Lower lobe of right lung (tissue), 2 donors: Measurements from ENCODE around the gene RFX1. TPM values are rescaled to one million over a fixed set of nuclear protein-coding genes. Genes with fewer than 3 reads are reported as not detected.

Experiments
- ATAC-seq, 2 donors: fragments of 200-7000 bp; cut with Tn5 transposase; one replicate each; pipeline ENCODE4 v1.9.1; 2020 to 2022; ENCODE audit warnings: mild to moderate bottlenecking in 2 of 2, moderate library complexity in 2 of 2
- DNase-seq: peaks from one replicate; pipeline ENCODE4 v3.0.0-alpha.2; 2020
- H3K27ac ChIP-seq: fragments of 200-600 bp; one replicate; pipeline ENCODE4 v1.8.0; 2022
- H3K27me3 ChIP-seq: fragments of 200-600 bp; one replicate; pipeline ENCODE4 v1.8.0; 2022; ENCODE audit warnings: low read depth
- H3K36me3 ChIP-seq: fragments of 200-600 bp; one replicate; pipeline ENCODE4 v1.8.0; 2022; ENCODE audit warnings: mild to moderate bottlenecking
- H3K4me1 ChIP-seq: fragments of 200-600 bp; one replicate; pipeline ENCODE4 v1.8.0; 2022
- H3K4me3 ChIP-seq: fragments of 200-600 bp; one replicate; pipeline ENCODE4 v1.8.0; 2022; ENCODE audit warnings: mild to moderate bottlenecking
- H3K9me3 ChIP-seq: fragments of 200-600 bp; one replicate; pipeline ENCODE4 v1.8.0; 2022
- CTCF ChIP-seq: fragments of 200-600 bp; IDR thresholded peaks from one replicate; pipeline ENCODE4 v1.8.0; 2022; ENCODE audit warnings: antibody characterized with exemption, mild to moderate bottlenecking
- intact Hi-C: fragments of 100-400 bp; cut with DNase I; formaldehyde crosslinking; loops from one replicate; pipeline ENCODE4 v1.11.0; 2022
- total RNA-seq: library from RNA; stranded (reverse); fragmentation: NEBNext Ultra II Directional; extraction: Animal tissue kit (Norgen Biotek cat#: 25700); gene quantifications from one replicate; pipeline ENCODE4 v1.2.1, GENCODE V29; 2021
- donor health status: DM: no; HTN: yes; CAD: no; lungs with severe emphysema.

Gene RFX1
- total RNA-seq, 1 donor from 2014 or later = 17.8 TPM

GRCh38 chr19:13962699-13963602 is 43.2 kb downstream of the RFX1 start:
- no peak overlapping the region for H3K27ac ChIP-seq
- peaks cover 99% of the 10 kb centered on the region for H3K36me3 ChIP-seq
- TF ChIP-seq CTCF = no peak
- intact Hi-C loops = no loop called here
- H3K4me1 ChIP-seq = no peaks in the 10 kb centered on the region
- ATAC-seq = no peak
- no peaks in the 10 kb centered on the region for H3K9me3 ChIP-seq
- peak overlapping the region; percentile 3 for H3K4me3 ChIP-seq
- no peak for DNase-seq
- no peaks in the 10 kb centered on the region for H3K27me3 ChIP-seq

- ATAC-seq (no peak), DNase-seq (no peak)
- intact Hi-C loops = no loop called here
- H3K4me1 ChIP-seq = no peaks in the 10 kb centered on the region
- H3K4me3 ChIP-seq = no peak overlapping the region
- no peak for TF ChIP-seq CTCF
- H3K36me3 ChIP-seq = peaks cover 99% of the 10 kb centered on the region
- no peak overlapping the region for H3K27ac ChIP-seq
- no peaks in the 10 kb centered on the region for H3K27me3 ChIP-seq
- no peaks in the 10 kb centered on the region for H3K9me3 ChIP-seq
These were observed 44.1 kb downstream of the RFX1 start for GRCh38 chr19:13961826-13962698.

- Histone ChIP-seq H3K27ac (no peak overlapping the region), H3K9me3 (no peaks in the 10 kb centered on the region), H3K4me3 (no peak overlapping the region), H3K4me1 (no peaks in the 10 kb centered on the region), H3K36me3 (peaks cover 99% of the 10 kb centered on the region), H3K27me3 (no peaks in the 10 kb centered on the region)
- ATAC-seq = no peak
- intact Hi-C loops = no loop called here
- DNase-seq = no peak
- no peak for TF ChIP-seq CTCF
These were observed 45.0 kb downstream of the RFX1 start for GRCh38 chr19:13960863-13961784.

DNA sequence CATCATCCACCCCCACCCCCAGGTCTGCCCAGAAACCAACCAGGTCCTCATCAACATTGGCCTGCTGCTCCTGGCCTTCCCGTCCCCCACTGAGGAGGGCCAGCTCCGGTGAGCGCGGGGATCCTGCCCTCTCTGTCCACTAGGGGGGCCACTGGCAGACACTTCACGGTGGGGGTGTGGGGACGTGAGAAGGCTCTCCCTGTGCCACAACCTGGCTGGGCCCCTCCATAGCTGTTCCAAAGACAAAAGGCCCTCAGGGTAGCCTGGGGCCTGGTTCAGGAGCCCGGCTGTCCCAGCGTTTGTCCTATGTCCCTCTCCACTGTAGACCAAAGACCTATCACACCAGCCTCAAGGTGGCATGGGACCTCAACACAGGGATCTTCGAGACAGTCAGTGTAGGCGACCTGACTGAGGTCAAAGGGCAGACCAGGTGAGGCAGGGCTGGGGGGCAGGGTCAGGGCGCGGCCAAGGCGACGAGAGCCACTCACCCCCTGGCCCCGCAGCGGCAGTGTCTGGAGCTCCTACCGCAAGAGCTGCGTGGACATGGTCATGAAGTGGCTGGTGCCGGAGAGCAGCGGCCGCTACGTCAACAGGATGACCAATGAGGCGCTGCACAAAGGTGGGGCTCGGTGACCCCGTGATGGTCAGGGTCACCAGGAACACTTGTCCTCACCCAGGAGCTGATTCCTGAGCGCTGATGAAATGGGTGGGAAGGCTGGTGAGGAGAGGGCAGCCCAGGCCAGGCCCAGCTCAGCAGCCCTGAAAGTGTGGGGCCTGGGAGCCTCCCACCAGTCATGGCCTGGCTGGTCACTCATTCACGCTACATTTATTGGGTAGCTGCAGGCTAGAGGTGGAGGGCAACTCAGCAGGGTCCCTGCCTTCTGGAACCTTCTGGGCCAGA is 45.9 kb downstream of the RFX1 start:
- intact Hi-C loops = no loop called here
- Histone ChIP-seq H3K9me3 (no peaks in the 10 kb centered on the region), H3K27me3 (no peaks in the 10 kb centered on the region), H3K4me1 (no peaks in the 10 kb centered on the region), H3K4me3 (no peak overlapping the region), H3K27ac (no peak overlapping the region), H3K36me3 (peaks cover 99% of the 10 kb centered on the region)
- DNase-seq = no peak
- TF ChIP-seq CTCF = peak; percentile 22
- ATAC-seq = peak; percentile 7 to 23
